ENCODE measurements around the gene GRIA3. TPM values are rescaled to one million over a fixed set of nuclear protein-coding genes. Genes with fewer than 3 reads are reported as not detected.
A peak's percentile ranks its signal among the peaks of the same experiment; 100 is the strongest.

GRIA3 gene
- total RNA-seq, 1 experiment from 2014 or later: not detected

GRCh38 chrX:123339221-123339905 lies 155.3 kb downstream of the GRIA3 start:
- DNase-seq (peak; percentile 39), ATAC-seq (peak; percentile 39)
- POLR2A ChIA-PET (ENCODE audit: unreplicated experiment): no interaction called here
- no peaks in the 10 kb centered on the region for H3K27me3 ChIP-seq (ENCODE audit: low read length)
- H3K9me3 ChIP-seq (ENCODE audit: low read length): no peaks in the 10 kb centered on the region
- H3K9ac ChIP-seq (ENCODE audit: low read length): no peak overlapping the region
- H3K79me2 ChIP-seq (ENCODE audit: low read length): no peaks in the 10 kb centered on the region
- intact Hi-C loops (cut with micrococcal nuclease): loop anchor here (10.0 kb wide), 1 partner anchor 165 kb away; no protein-coding TSS in a partner anchor
- no peak for TF ChIP-seq CTCF (conservative IDR thresholded peaks at IDR 0.05; ENCODE audit: low read depth, low read length)
- no peak for TF ChIP-seq EZH2 (IDR thresholded peaks at IDR 0.05; ENCODE audit: low read length, unreplicated experiment)
- no peak for TF ChIP-seq EZH2phosphoT487 (IDR thresholded peaks at IDR 0.05; ENCODE audit: borderline replicate concordance, low read length)
- no peaks in the 10 kb centered on the region for H3K9me2 ChIP-seq (replicated peaks; ENCODE audit: low read length)
- 0 out of 2 replicates have a peak overlapping the region, but pooled peaks have one; percentile 19 for H3K27ac ChIP-seq (ENCODE audit: low read length)
- H2AFZ ChIP-seq (ENCODE audit: low read length): no peak overlapping the region
- no TSS peak for BruUV-seq (replicated peaks)
- H3F3A ChIP-seq (ENCODE audit: low read length, unreplicated experiment): no peaks in the 10 kb centered on the region
- CTCF ChIA-PET: interaction anchor here (0.7 kb wide), 1 partner anchor 163 kb away, joined by 5 read pairs; no protein-coding TSS in a partner anchor
- H3K4me3 ChIP-seq (ENCODE audit: low read length): no peak overlapping the region
- H3K4me1 ChIP-seq (ENCODE audit: insufficient read depth, low read length): peaks cover 7% of the 10 kb centered on the region; the same call in 1 of the 2 replicates
- H3K4me2 ChIP-seq (ENCODE audit: low read length): no peak overlapping the region
- no peaks in the 10 kb centered on the region for H4K20me1 ChIP-seq (ENCODE audit: low read length)
- no peaks in the 10 kb centered on the region for H3K36me3 ChIP-seq (ENCODE audit: low read depth, low read length)

GRCh38 chrX:123340696-123341095 lies 156.6 kb downstream of the GRIA3 start:
- Histone ChIP-seq H3K4me2 (ENCODE audit: low read length) (no peak overlapping the region), H3K36me3 (ENCODE audit: low read depth, low read length) (no peaks in the 10 kb centered on the region), H3K9me3 (ENCODE audit: low read length) (no peaks in the 10 kb centered on the region), H4K20me1 (ENCODE audit: low read length) (no peaks in the 10 kb centered on the region), H3K9ac (ENCODE audit: low read length) (no peak overlapping the region), H3K27me3 (ENCODE audit: low read length) (no peaks in the 10 kb centered on the region), H2AFZ (ENCODE audit: low read length) (no peak overlapping the region), H3K4me1 (ENCODE audit: insufficient read depth, low read length) (peaks cover 7% of the 10 kb centered on the region; the same call in 1 of the 2 replicates), H3K4me3 (ENCODE audit: low read length) (no peak overlapping the region), H3F3A (ENCODE audit: low read length, unreplicated experiment) (no peaks in the 10 kb centered on the region), H3K79me2 (ENCODE audit: low read length) (no peaks in the 10 kb centered on the region), H3K27ac (ENCODE audit: low read length) (no peak overlapping the region), H3K9me2 (replicated peaks; ENCODE audit: low read length) (no peaks in the 10 kb centered on the region)
- ChIA-PET POLR2A (ENCODE audit: unreplicated experiment) (interaction anchor here (0.5 kb wide), 1 partner anchor 1575 kb away, joined by 9 read pairs; no protein-coding TSS in a partner anchor), CTCF (no interaction called here)
- intact Hi-C loops (cut with micrococcal nuclease): no loop called here
- no TSS peak for BruUV-seq (replicated peaks)
- no peak for TF ChIP-seq EZH2 (IDR thresholded peaks at IDR 0.05; ENCODE audit: low read length, unreplicated experiment)
- TF ChIP-seq EZH2phosphoT487 (IDR thresholded peaks at IDR 0.05; ENCODE audit: borderline replicate concordance, low read length): no peak
- no peak for TF ChIP-seq CTCF (conservative IDR thresholded peaks at IDR 0.05; ENCODE audit: low read depth, low read length)
- no peak for DNase-seq
- peak; percentile 44 for ATAC-seq

GRCh38 chrX:123348468-123348867 lies 164.4 kb downstream of the GRIA3 start:
- DNase-seq (no peak), ATAC-seq (no peak)
- Histone ChIP-seq H3K9ac (ENCODE audit: low read length) (no peak overlapping the region), H4K20me1 (ENCODE audit: low read length) (no peaks in the 10 kb centered on the region), H3K4me3 (ENCODE audit: low read length) (no peak overlapping the region), H2AFZ (ENCODE audit: low read length) (no peak overlapping the region), H3K79me2 (ENCODE audit: low read length) (no peaks in the 10 kb centered on the region), H3K4me2 (ENCODE audit: low read length) (no peak overlapping the region), H3K9me3 (ENCODE audit: low read length) (no peaks in the 10 kb centered on the region), H3K9me2 (replicated peaks; ENCODE audit: low read length) (no peaks in the 10 kb centered on the region), H3K27me3 (ENCODE audit: low read length) (no peaks in the 10 kb centered on the region), H3F3A (ENCODE audit: low read length, unreplicated experiment) (no peaks in the 10 kb centered on the region), H3K4me1 (ENCODE audit: insufficient read depth, low read length) (no peaks in the 10 kb centered on the region), H3K36me3 (ENCODE audit: low read depth, low read length) (no peaks in the 10 kb centered on the region), H3K27ac (ENCODE audit: low read length) (no peak overlapping the region)
- TF ChIP-seq CTCF (conservative IDR thresholded peaks at IDR 0.05; ENCODE audit: low read depth, low read length) (no peak), EZH2 (IDR thresholded peaks at IDR 0.05; ENCODE audit: low read length, unreplicated experiment) (no peak), EZH2phosphoT487 (IDR thresholded peaks at IDR 0.05; ENCODE audit: borderline replicate concordance, low read length) (no peak)
- CTCF ChIA-PET: no interaction called here
- POLR2A ChIA-PET (ENCODE audit: unreplicated experiment): no interaction called here
- intact Hi-C loops (cut with micrococcal nuclease): no loop called here
- no TSS peak for BruUV-seq (replicated peaks)
